GM19043 (cell line): ENCODE measurements around the gene NR2E1.

Experiments used
- ATAC-seq: cut with Tn5 transposase; IDR thresholded peaks from one replicate; pipeline ENCODE4 v1.9.1; 2021; ENCODE audit warnings: low read depth; ENCODE audit not compliant: unreplicated experiment

Gene NR2E1

DNA sequence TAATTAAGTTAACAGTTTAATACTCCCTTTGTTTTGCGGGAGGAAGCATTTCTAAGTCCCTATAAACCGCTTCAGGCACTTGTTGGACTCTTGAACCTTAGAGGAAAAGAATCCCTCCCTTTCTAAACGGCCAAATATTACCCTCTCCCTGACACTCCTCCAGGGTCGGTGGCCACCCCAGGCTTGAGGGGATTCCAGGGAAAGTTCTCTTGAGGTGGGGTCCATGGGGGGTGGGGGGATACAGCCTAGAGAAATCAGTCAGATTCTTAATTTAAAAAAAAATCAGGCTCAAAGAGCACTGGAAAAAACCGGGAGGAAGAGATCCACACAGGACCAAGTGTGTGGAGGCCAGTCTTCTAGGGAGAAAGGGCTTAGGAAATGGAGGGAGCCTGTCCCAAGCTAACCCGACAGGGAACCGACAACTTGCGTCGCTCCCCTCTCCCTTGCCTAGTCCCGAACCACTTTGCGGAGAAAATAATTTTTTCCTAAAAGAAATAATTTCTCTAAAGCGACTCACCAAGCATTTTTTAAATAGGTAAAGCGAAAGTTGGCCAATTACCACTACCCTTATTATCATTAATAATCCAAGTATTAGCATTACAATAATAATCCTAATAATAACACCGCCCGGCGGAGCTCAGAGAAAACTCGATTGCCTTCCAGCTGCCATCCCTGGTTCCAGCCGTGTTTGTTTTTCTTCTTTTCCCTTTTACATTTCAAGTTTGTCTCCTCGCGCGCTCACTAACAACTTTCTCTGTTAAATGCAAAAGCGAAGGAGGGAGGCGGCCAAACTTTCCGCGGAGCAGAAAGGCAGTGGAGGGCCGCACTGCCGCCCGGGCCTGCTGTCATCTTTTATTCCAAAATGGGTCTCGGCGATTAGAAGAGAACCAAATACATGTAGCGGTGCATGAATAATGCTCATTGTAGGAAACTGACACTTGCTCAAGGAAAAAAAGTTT, 4.8 kb downstream of the NR2E1 start:
- no peak for ATAC-seq

DNA sequence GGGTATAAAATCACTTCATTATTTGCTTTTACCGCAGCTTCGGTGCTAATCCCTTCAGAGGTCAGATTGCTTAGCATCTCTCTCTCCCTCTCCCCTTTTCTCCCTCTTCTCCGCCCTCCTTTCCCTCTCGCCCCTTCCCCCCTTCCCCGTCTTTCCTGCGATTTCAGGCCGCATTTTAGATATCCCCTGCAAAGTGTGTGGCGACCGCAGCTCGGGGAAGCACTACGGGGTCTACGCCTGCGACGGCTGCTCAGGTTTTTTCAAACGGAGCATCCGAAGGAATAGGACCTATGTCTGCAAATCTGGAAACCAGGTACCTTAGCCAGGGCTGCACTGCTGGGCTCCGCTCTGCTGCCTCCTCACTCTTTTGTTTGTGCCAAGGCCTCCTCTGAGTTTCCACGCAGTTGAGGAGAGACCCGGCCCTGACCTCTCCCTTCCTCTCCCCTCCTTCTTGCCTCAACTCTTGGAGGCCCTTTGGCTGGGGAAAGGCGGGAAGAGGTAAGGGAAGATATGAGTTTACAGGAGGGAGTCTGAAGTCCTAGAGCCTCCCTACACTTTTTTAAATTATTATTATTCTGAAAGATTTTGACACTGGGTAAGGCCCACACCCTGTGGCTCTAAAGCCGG, 5.6 kb downstream of the NR2E1 start:
- no peak for ATAC-seq

DNA sequence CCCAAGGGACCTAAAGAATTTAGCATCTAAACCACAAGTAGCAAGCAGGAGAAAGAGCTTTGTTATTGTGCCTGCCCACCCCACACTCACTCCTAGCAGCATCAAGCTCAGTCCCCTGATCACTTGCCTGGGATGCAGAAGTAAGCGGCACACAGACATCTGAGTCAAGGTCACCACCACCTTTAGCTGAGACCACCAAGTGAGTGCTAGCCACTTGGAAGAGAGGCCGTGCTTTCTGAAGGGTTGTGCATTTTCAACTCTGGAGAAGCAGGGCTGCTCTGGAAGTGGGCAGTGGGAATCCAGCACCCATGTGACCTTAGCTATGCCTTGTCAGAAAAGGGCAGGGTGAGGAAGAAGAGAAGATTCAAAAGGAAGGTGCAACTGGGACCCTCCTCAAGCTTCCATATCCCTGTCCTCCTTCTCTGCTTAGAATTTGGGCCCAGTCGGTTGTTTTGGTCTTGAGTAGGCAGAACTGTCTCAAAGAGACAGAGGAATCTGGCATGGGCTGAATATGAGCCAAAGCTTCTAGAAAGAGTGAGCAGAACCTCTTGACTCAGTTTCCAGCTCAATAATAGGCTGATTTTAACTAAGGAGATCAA, 6.2 kb downstream of the NR2E1 start:
- ATAC-seq, result no peak

DNA sequence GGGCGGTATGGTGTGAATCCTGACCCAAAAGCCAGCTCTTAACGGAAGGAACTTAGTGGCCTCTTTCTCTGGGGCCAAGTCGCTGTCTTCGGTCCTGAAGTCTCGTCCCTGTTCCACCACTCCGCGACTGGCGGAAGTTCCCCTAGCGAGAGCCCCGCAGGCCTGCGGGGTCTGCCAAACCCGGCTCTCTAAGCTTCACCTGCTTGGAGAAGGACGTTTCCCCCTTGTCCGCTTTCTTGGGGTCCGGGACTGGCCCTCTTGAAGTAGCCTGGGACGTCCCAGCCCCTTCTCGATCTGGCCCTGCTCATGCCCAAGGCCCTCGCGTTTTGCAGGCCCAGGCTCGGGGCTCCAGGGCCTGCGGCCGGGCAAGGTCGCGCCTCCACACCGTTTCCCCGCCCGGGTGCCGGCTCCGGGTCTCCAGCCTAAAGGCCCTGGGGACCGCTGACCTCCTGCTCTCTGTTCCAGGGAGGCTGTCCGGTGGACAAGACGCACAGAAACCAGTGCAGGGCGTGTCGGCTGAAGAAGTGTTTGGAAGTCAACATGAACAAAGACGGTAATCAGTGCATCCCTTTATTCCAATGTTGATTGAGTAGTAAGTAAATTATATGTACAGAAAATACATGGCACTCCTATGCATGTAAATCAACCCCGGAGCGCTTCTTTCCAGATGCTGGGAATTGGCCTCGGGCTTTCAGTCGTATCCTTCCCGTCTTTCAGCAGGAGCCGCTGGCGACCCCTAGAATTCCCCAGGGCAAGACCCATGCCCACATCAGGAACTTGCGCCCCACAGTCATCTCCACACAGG, 8.8 kb downstream of the NR2E1 start:
- no peak for ATAC-seq

DNA sequence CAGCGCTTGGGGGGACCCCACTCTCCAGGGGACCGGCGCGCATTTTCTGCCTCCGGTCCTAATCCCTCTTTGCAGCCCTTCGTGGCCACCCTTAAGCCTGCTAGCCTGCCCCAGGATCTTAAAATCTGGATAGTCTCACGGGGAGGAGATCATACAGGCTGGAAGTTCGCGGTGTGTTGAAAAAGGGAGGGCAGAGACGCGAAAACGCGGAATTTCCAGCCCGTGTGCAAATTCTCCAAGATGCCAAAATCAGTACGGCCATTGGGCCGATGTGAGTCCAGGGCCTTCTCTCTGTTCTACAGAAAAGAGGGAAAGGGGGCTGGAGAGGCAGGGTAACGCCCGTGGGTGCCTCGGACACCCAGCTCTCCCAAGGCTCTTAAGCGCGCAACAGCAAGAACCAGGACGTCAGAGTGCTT, 9.4 kb downstream of the NR2E1 start:
- no peak for ATAC-seq

DNA sequence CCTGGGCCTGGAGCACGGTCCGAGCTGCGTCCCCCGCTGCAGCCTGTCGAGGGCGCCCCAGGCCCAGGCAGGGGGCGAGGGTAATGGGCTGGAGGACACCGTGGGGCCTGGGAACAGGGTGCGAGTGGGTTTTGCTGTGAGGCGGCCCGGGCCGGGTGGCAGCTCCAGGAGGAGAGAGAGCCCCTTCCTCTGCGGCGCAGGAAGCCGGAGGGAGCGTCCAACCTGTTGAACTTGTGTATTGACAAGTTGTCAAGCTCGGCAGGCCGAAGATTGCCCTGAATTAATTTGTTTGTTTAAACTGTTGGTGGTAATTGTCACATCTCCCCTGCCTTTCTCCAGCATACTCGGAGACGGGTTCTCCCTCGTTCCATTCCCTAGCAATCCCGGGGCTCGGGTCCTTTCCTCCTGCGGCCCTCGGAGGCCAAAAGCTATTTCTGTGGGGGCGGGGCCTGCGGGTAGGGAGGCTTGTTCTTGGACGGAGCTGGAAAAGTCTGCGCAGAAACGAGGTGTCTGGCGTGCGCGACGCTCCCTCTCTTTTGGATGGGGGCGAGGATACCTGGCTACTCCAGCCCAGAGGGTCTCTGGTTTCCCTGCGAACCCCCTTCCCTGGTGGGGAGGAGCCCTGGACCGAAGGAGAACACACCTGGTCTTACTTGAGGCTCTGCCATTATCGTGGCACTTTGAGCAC, 9.9 kb downstream of the NR2E1 start:
- ATAC-seq, result no peak

DNA sequence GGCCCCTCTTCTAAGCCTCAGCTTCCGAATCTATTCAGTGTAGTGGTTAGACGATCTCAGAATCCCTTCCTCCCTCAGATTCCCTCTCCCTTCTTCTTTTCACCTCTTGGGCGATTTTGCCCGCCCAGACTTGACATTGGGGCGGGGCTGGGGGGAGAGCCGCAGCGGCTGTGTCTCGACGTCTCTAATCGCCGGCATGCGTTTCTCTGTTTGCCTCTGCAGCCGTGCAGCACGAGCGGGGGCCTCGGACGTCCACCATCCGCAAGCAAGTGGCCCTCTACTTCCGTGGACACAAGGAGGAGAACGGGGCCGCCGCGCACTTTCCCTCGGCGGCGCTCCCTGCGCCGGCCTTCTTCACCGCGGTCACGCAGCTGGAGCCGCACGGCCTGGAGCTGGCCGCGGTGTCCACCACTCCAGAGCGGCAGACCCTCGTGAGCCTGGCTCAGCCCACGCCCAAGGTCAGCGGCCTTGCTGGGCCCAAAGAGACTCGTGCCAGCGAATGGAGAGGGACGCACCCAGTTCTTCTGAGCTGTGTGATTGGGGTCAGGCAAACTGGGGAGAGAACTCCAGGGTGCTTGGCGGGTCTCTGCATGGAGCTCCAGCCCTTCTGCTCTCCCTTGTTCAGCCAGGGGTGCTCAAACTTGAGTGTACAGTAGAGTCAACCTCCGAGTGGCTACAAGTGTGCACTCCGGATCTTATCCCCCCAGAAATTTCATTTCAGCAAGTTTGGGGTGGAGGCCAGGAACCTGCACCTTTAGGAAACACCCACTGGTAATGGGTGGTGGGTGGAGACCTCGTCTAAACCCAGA, 10.7 kb downstream of the NR2E1 start:
- no peak for ATAC-seq

DNA sequence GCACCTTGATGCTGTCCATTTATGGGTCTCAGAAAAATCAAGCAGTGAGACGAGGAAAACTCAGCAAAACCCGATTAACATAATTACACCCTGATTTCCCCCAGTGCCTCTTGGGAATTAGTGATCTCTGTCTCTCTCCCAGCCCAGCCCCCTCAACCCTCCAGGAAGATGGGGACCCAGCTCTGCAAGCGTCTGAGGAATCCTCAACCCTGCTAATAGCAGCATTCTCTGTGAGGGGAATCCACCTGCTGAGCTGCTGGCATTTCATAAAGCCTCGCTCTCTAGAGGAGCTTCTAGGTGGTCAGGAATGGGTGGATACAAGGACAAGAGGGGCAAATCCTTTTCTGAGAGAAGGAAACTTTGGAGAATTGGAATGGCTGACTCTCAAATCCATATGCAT, 13.9 kb downstream of the NR2E1 start:
- ATAC-seq, result no peak

DNA sequence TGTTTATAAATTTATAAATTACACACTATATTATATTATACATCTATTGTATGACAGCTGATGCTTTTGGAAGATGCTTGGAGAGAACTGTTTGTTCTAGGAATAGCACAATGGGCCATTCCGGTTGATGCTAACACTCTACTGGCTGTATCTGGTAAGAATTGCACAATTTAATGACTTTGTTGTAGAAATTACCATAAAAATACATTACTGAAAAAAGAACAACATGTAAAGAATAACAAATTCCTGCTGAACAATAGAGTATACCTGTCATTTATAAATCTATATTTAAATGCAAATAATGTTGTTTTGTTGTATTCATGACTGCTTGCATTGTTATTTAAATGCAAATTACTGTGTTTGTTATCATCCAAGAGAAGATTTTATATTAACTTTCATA, 14.4 kb downstream of the NR2E1 start:
- ATAC-seq, result no peak

DNA sequence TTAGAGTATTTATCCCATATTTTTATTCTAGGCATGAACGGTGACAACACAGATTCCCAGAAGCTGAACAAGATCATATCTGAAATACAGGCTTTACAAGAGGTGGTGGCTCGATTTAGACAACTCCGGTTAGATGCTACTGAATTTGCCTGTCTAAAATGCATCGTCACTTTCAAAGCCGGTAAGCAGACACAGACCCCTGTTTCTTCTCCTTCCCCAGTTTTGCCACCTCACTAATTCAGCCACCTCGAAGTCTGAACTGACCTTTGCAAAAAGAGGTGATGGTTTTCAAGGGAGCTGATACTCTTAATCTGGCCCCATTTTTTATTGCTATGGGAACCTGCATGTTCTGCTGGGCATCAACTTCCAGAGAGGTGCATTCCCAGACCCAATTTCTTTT, 15.0 kb downstream of the NR2E1 start:
- ATAC-seq, result no peak

DNA sequence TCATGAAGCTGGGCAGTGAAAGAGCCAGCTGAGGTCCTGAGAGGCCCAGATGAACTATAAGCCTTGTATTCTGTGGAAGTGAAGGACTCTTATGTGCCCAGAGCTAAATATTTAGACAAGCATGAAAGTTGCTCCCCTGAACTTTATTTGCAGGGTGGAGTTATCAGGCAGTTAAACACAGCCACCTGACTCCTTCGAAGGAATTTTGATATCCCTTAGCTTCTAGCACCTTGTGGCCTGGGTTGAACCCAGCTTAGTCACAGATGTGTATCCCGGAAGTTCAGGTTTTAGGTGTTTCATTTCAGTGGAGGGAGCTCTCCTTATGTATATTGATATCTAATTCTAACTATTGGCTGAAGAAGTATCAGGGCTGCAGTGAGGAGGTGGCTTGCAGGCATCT, 20.4 kb downstream of the NR2E1 start:
- no peak for ATAC-seq

DNA sequence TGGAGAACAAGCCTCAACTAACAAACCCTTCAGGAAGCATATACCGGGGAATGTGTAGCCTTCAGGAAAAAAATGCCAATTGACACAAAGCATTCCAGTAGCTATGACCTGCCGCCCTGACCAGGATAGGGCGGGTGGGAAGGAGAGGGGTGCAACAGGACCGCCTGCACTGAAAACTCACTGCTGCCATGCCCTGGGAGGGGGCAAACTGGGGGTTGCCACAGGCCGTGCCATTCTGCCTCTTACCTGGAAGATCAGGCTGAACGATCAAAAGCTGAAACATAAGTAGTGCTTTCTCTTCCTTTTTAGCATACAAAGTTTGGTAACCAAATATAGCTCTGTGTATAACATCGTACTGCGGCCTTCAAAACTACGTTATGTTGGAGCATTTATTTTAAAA, 21.7 kb downstream of the NR2E1 start:
- no peak for ATAC-seq

DNA sequence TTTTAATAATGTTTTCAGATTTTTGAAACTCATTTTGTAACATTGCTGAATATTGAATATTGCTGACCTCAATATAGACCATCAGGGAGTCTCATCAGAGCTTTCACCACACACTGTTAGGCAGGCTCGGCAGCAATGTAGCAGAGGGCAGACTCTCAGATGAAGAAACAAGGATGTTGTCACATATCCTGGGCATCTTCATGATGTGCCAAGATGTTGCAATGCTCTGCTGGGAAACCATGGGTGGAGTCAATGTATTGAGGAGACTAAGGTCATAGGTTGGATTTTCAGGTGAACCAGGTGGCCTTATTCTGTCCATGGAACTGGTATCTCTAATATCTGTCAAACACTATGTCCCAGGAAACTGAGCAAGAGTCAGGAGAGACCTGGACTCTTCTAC, 27.3 kb downstream of the NR2E1 start:
- ATAC-seq, result no peak

DNA sequence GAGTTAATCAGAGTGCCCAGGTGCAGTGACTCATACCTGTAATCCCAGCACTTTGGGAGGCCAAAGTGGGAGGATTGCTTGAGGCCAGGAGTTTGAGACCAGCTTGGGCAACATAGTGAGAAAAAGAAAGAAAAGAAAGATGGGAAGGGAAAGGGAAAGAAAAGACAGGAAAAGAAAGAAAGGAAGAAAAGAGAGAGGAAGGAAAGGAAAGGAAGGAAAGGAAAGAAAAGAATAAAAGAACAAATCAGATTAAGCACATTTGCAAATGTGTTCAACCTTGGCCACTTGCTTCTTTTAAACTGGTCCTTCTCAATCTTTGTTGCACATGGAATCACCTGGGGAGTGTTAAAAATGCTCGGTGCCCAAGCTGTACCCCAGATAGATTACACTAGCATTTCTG, 28.0 kb downstream of the NR2E1 start:
- no peak for ATAC-seq

DNA sequence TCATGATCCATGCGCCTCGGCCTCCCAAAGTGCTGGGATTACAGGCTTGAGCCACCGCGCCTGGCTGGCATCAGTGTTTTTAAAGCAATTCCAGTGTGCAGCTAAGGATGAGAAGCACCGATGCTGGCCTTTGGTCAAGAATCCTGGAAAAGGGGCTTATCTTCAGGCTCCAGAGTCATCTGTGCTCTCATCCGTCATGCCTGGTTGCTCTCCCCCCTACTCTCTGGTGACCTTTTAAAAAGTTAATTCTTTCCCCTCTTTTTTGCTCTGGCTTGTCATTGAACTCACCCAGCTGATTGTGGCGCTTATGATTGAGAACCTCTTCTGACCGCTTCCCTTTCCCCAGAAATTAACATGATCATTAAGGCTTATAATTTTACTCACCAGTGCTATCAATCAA, 28.7 kb downstream of the NR2E1 start:
- ATAC-seq, result no peak

DNA sequence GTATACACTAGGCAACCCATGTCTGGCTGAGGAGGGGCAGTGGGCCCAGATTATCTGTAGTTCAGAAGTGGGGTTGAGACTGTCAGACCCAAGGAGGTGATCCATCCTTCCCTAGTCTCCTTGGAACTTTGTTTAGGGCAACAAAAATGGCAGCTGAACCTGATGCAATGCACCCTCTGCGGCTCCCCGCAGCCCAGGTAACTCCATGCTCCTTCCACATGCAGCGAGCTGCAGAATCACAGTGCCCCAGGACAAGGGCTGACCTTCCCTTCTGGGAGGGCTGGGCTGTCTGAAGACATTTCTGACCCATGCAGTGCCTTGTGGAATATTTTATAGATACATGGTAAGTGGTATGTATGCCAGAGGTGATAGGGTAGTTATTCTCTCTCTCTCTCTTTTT, 29.4 kb downstream of the NR2E1 start:
- no peak for ATAC-seq

DNA sequence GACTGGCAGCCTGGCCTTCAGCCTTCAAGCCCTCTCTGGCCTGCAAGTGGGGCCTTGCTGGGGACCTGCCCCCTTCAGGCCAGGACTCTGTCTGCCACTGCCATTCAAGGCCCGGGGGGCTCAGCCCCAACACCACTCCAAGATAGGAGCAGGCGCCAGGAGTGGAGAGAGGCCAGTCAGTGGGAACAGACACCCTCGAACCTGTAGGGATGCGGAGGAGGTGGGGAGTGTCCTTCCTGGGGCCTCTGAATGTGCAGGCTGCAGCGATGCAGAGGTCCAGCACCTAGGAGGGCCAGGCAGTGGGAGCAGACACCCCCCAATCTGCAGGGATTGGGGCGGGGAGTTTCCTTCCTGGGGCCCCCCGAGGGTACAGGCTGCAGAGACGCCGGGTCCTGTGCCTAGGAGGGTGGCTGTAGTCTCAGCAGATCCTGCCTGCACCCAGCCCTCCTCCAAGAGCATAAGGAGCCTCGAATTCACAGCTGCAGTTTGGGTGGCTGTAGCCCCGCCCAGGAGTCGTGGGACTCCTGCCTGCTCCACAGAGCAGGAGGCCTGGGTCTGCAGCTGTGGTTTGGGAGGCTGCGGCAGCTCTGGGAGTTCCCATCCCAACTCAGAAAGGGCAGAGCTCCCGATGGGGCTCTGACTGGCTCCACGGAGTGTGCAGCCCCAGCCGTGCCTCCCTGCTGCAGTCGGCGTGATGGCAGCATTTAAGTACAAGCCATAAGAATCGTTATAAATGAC, 33.1 kb downstream of the NR2E1 start:
- ATAC-seq, result no peak

DNA sequence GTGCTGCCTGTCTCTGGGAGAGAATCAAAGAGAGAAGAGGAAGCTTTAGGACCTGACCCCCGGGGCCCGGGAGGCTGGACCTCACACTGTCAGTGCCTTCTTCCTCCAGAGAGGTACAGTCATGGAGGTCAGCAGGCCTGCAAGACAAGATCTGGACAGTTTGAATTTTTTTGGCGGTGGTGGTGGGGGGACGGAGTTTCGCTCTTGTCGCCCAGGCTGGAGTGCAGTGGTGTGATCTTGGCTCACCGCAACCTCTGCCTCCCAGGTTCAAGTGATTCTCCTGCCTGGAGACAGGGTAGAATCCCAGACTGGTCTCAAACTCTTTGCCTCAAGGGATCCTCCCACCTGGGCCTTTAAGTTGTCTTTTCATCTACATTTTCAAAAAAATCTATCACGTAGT, 34.4 kb downstream of the NR2E1 start:
- no peak for ATAC-seq

DNA sequence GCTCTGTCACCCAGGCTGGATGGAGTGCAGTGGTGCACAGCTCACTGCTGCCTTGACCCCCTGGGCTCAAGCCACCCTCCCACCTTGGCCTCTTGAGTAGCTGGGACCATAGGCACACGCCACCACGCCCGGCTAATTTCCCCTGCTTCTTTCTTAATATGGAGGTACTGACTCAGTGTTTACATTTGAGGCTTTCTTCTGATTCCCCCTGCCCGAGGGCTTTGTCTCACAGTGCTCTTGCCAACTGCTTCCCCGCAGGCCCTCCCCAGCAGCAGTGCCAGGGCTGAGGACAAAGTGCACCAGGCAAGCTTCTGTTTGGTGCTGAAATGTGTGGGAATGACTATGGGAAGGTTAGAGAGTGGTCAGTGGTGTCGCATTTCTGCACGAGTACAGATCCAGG, 34.8 kb downstream of the NR2E1 start:
- ATAC-seq, result no peak
